Kidney (tissue), 14 donors: ENCODE data around the gene JAZF1. TPM values are rescaled to one million over a fixed set of nuclear protein-coding genes. Genes with fewer than 3 reads are reported as not detected.

Experiments
- DNase-seq, 5 donors: peaks; one replicate each; pipeline ENCODE4 v3.0.0-alpha.2; 2013 to 2020
- FAIRE-seq: peaks from 2 replicates; lab custom pipeline; 2012; peaks lifted over from hg19 to GRCh38; lab: Jason Lieb, UNC
- H3K27ac ChIP-seq, 2 donors: one replicate each; pipeline ENCODE4 v1.7.0; 2013; ENCODE audit warnings: low read depth in 2 of 2, low read length in 2 of 2, inconsistent platforms in 1 of 2
- H3K27me3 ChIP-seq: one replicate; pipeline ENCODE4 v1.7.1; 2013; ENCODE audit warnings: low read length, inconsistent platforms; ENCODE audit not compliant: control insufficient read depth, insufficient read depth
- H3K36me3 ChIP-seq, 3 donors: one replicate each; pipeline versions ENCODE4 v1.7.0 to v1.7.1; 2013; ENCODE audit warnings: low read length in 3 of 3, control low read depth in 1 of 3, inconsistent platforms in 1 of 3; ENCODE audit not compliant: insufficient read depth in 3 of 3, control insufficient read depth in 2 of 3
- H3K4me1 ChIP-seq, 3 donors: one replicate each; pipeline versions ENCODE4 v1.7.0 to v1.7.1; 2013; ENCODE audit warnings: low read length in 3 of 3, inconsistent platforms in 1 of 3, low read depth in 1 of 3; ENCODE audit not compliant: control insufficient read depth in 2 of 3, insufficient read depth in 2 of 3
- H3K4me3 ChIP-seq, 3 donors: one replicate each; pipeline versions ENCODE4 v1.7.0 to v1.8.1; 2013; ENCODE audit warnings: low read length in 3 of 3, control low read depth in 1 of 3, inconsistent platforms in 1 of 3
- H3K9ac ChIP-seq, 3 donors: one replicate each; pipeline versions ENCODE4 v1.7.0 to v1.7.1; 2013; ENCODE audit warnings: low read length in 3 of 3, control low read depth in 1 of 3, inconsistent platforms in 1 of 3
- H3K9me3 ChIP-seq, 3 donors: one replicate each; pipeline versions ENCODE4 v1.7.0 to v1.7.1; 2013; ENCODE audit warnings: low read length in 3 of 3, control low read depth in 1 of 3, inconsistent platforms in 1 of 3; ENCODE audit not compliant: control insufficient read depth in 2 of 3, insufficient read depth in 1 of 3
- CTCF ChIP-seq: IDR thresholded peaks from 3 replicates; pipeline ENCODE4 v1.5.1; 2012; ENCODE audit warnings: mild to moderate bottlenecking, moderate library complexity, borderline replicate concordance; ENCODE audit not compliant: insufficient read depth; ENCODE audit errors: extremely low read depth
- intact Hi-C: fragments of 100-400 bp; cut with DNase I; formaldehyde crosslinking; loops from one replicate; pipeline ENCODE4 v1.11.1; 2022
- polyA plus RNA-seq: library from polyadenylated mRNA; stranded (reverse); fragments of 350-450 nt; fragmentation: Illumina TruSeq; extraction: RNeasy Lipid Tissue Mini Kit (QIAGEN cat#74804); gene quantifications from one replicate; pipeline ENCODE4 v1.2.3, GENCODE V29; 2014; ENCODE audit warnings: low read depth, low replicate concordance; ENCODE audit not compliant: insufficient read depth
- total RNA-seq: library from RNA; stranded (reverse); fragmentation: NEBNext Ultra II Directional; extraction: Animal tissue kit (Norgen Biotek cat#: 25700); gene quantifications from one replicate; pipeline ENCODE4 v1.2.1, GENCODE V29; 2021
- donor health status: control.
- donor health status: control.
- donor health status: control.
- donor health status: control.
- donor health status: control.
- donor health status: DM: yes; HTN: yes; CAD: no.
- donor health status: Normal renal cell carcinoma (clear cell type).

The JAZF1 gene
- total and polyA plus RNA-seq, 2 donors from 2014 or later, result 5.7 to 13.1 TPM

- Histone ChIP-seq H3K36me3 (no peaks in the 10 kb centered on the region), H3K27ac (peak overlapping the region in 1 of 2 donors; percentile 52), H3K9ac (peak overlapping the region in 1 of 3 donors; percentile 9), H3K4me3 (peak overlapping the region in 2 of 3 donors; percentile 39 to 42), H3K4me1 (peaks cover 0 to 3% (median 0%) of the 10 kb centered on the region in 3 donors), H3K27me3 (no peaks in the 10 kb centered on the region), H3K9me3 (no peaks in the 10 kb centered on the region)
- peak; percentile 85 for FAIRE-seq
- TF ChIP-seq CTCF, result no peak
- no peak for DNase-seq
- intact Hi-C loops, result no loop called here
Measured at GRCh38 chr7:27901028-27901760, 279.4 kb downstream of the JAZF1 start.

- Histone ChIP-seq H3K9me3 (no peaks in the 10 kb centered on the region), H3K36me3 (no peaks in the 10 kb centered on the region), H3K4me3 (no peak overlapping the region), H3K27ac (no peak overlapping the region), H3K4me1 (peaks cover 0 to 3% (median 0%) of the 10 kb centered on the region in 3 donors), H3K27me3 (no peaks in the 10 kb centered on the region), H3K9ac (no peak overlapping the region)
- TF ChIP-seq CTCF, result no peak
- no peak for FAIRE-seq
- no peak for DNase-seq
- intact Hi-C loops, result no loop called here
Measured at GRCh38 chr7:27900006-27900405, 280.6 kb downstream of the JAZF1 start.

- Histone ChIP-seq H3K9ac (no peak overlapping the region), H3K36me3 (no peaks in the 10 kb centered on the region), H3K9me3 (no peaks in the 10 kb centered on the region), H3K4me1 (peaks cover 0 to 3% (median 0%) of the 10 kb centered on the region in 3 donors), H3K27ac (no peak overlapping the region), H3K4me3 (no peak overlapping the region), H3K27me3 (no peaks in the 10 kb centered on the region)
- DNase-seq, result no peak
- FAIRE-seq, result no peak
- TF ChIP-seq CTCF, result no peak
- intact Hi-C loops, result no loop called here
Measured at GRCh38 chr7:27899601-27900000, 281.0 kb downstream of the JAZF1 start.
